Panc1 (cell line): ENCODE results near the gene DENND6B. TPM values are rescaled to one million over a fixed set of nuclear protein-coding genes. Genes with fewer than 3 reads are reported as not detected.

Source experiments
- ATAC-seq: fragments of 200-7000 bp; cut with Tn5 transposase; 2 replicates; pipeline ENCODE4 v1.9.1; 2020; ENCODE audit warnings: mild to moderate bottlenecking, moderate library complexity
- BruUV-seq: library from RNA; stranded (reverse); fragments of 400-500 nt; replicated peaks from 2 replicates; lab custom pipeline; 2021; lab: Mats Ljungman, UMichigan
- CTCF ChIA-PET: fragments of 300-600 bp; sonication (Branson Sonifier 250); formaldehyde crosslinking; loops from one replicate; lab custom pipeline; 2022; ENCODE audit warnings: antibody characterized with exemption; lab: Charles Lee
- POLR2A ChIA-PET: fragments of 300-600 bp; sonication (Branson Sonifier 250); formaldehyde crosslinking; loops from one replicate; lab custom pipeline; 2022; ENCODE audit warnings: antibody characterized with exemption; lab: Charles Lee
- DNase-seq: peaks from one replicate; pipeline ENCODE4 v3.0.0-alpha.2; 2010; ENCODE audit warnings: low read depth, low spot score
- H3K27ac ChIP-seq: 2 replicates; pipeline ENCODE4 v1.5.1; 2011; ENCODE audit warnings: mild to moderate bottlenecking, low read length, inconsistent platforms
- H3K27me3 ChIP-seq: fragments of 200-500 bp; sonication (Bioruptor generic); 2 replicates; pipeline ENCODE4 v1.6.0; 2014; ENCODE audit warnings: low read length, inconsistent platforms; ENCODE audit not compliant: control insufficient read depth, insufficient read depth
- H3K36me3 ChIP-seq: fragments of 200-500 bp; sonication (Bioruptor generic); 2 replicates; pipeline ENCODE4 v1.5.1; 2014; ENCODE audit warnings: inconsistent platforms, mild to moderate bottlenecking, low read length, moderate library complexity; ENCODE audit not compliant: control insufficient read depth, insufficient read depth
- H3K4me1 ChIP-seq: 2 replicates; pipeline ENCODE4 v1.5.1; 2011; ENCODE audit warnings: inconsistent platforms, mild to moderate bottlenecking, low read length, moderate library complexity; ENCODE audit not compliant: control insufficient read depth, insufficient read depth
- H3K4me3 ChIP-seq, 2 experiments: 2 replicates each; pipeline ENCODE4 v1.5.1; 2011 to 2012; ENCODE audit warnings: low read depth in 2 of 2, low read length in 2 of 2, mild to moderate bottlenecking in 2 of 2, inconsistent platforms in 1 of 2, moderate library complexity in 1 of 2
- H3K9me3 ChIP-seq: fragments of 200-500 bp; sonication (Bioruptor generic); 2 replicates; pipeline ENCODE4 v1.5.1; 2014; ENCODE audit warnings: low read depth, mild to moderate bottlenecking, inconsistent platforms, low read length, moderate library complexity; ENCODE audit not compliant: control insufficient read depth, insufficient read depth
- CTCF ChIP-seq: fragments of 450-650 bp; IDR thresholded peaks from 2 replicates; pipeline ENCODE4 v1.5.1; 2017; ENCODE audit warnings: mild to moderate bottlenecking
- POLR2AphosphoS5 ChIP-seq: IDR thresholded peaks from 2 replicates; pipeline ENCODE4 v1.6.1; 2012; ENCODE audit warnings: mild to moderate bottlenecking, low read depth, low read length, moderate library complexity
- SIN3A ChIP-seq: IDR thresholded peaks from 2 replicates; pipeline ENCODE4 v1.6.1; 2012; ENCODE audit warnings: low read depth, mild to moderate bottlenecking, low read length, moderate library complexity, borderline replicate concordance; ENCODE audit not compliant: insufficient read depth
- TCF7L2 ChIP-seq: IDR thresholded peaks from 2 replicates; pipeline ENCODE4 v1.6.1; 2011; ENCODE audit warnings: mild to moderate bottlenecking, low read depth, low read length, inconsistent platforms
- in situ Hi-C: cut with HindIII; loops from 2 replicates; pipeline ENCODE4 v1.10.0; 2016; ENCODE audit warnings: low sequenced_read_pairs, low pct_unique_long_range_greater_than_20kb
- intact Hi-C: fragments of 100-400 bp; cut with micrococcal nuclease; formaldehyde crosslinking; loops from one replicate; pipeline ENCODE4 v1.10.0; 2022; ENCODE audit not compliant: unreplicated experiment
- total RNA-seq: library from RNA; stranded (reverse); gene quantifications from one replicate; pipeline ENCODE4 v1.2.1, GENCODE V29; 2021; ENCODE audit not compliant: unreplicated experiment
- TF ChIP-seq, protein P1 (sequence below), 2 experiments: IDR thresholded peaks; 2 replicates each; pipeline ENCODE4 v1.6.1; 2011 to 2012; ENCODE audit warnings: low read depth in 2 of 2, control low read depth in 1 of 2, low read length in 1 of 2, mild to moderate bottlenecking in 1 of 2, moderate library complexity in 1 of 2; ENCODE audit not compliant: insufficient read depth in 1 of 2

The DENND6B gene
- total RNA-seq, 1 experiment from 2014 or later = 5.8 TPM

DNA sequence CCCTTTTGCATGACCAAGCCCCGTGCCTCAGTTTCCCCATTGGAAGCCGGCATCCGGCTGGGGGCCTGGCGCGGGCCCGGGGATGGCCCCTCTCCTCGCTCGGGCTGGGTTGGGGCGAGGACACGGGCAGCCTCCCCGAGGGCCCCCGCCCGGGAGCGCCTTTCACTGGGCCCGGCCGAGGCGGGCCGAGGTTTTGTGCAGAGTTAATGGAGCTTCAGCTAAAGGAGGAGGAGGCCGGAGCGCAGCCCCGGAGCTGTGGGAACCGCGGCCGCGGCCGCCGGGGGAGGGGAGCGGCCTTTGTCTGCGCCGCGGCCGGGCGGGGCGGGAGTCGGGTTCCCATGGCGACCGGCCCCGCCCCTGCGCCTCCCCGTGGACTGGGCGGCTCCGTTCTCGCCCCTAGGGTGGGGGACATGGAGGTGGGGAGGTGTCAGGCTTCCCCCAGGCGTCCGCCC lies 55.3 kb downstream of the DENND6B start:
- Histone ChIP-seq H3K36me3 (no peaks in the 10 kb centered on the region), H3K27me3 (no peaks in the 10 kb centered on the region), H3K4me1 (peaks cover 23% of the 10 kb centered on the region), H3K27ac (peak overlapping the region; percentile 70), H3K9me3 (no peaks in the 10 kb centered on the region), H3K4me3 (peak overlapping the region; percentile 56 to 59)
- intact Hi-C loops (loop anchor here (5.0 kb wide), 1 partner anchor 71 kb away; the partner anchor contains the start of gene PPP6R2), in situ Hi-C loops (no loop called here)
- ChIA-PET CTCF (interaction anchor here (0.6 to 0.9 kb wide), 4 partner anchors 8 to 225 kb away, joined by 3 to 10 read pairs (median 4); no protein-coding TSS in a partner anchor), POLR2A (interaction anchor here (0.5 to 0.6 kb wide), 2 partner anchors 21 to 52 kb away, joined by 8 to 9 read pairs; no protein-coding TSS in a partner anchor)
- no peak for TF ChIP-seq TCF7L2
- 0 out of 2 replicates have a peak, but pooled peaks have one; percentile 39 for TF ChIP-seq POLR2AphosphoS5
- TF ChIP-seq CTCF = no peak; the same call in 1 of the 2 replicates
- TF ChIP-seq, protein P1, sequence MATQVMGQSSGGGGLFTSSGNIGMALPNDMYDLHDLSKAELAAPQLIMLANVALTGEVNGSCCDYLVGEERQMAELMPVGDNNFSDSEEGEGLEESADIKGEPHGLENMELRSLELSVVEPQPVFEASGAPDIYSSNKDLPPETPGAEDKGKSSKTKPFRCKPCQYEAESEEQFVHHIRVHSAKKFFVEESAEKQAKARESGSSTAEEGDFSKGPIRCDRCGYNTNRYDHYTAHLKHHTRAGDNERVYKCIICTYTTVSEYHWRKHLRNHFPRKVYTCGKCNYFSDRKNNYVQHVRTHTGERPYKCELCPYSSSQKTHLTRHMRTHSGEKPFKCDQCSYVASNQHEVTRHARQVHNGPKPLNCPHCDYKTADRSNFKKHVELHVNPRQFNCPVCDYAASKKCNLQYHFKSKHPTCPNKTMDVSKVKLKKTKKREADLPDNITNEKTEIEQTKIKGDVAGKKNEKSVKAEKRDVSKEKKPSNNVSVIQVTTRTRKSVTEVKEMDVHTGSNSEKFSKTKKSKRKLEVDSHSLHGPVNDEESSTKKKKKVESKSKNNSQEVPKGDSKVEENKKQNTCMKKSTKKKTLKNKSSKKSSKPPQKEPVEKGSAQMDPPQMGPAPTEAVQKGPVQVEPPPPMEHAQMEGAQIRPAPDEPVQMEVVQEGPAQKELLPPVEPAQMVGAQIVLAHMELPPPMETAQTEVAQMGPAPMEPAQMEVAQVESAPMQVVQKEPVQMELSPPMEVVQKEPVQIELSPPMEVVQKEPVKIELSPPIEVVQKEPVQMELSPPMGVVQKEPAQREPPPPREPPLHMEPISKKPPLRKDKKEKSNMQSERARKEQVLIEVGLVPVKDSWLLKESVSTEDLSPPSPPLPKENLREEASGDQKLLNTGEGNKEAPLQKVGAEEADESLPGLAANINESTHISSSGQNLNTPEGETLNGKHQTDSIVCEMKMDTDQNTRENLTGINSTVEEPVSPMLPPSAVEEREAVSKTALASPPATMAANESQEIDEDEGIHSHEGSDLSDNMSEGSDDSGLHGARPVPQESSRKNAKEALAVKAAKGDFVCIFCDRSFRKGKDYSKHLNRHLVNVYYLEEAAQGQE (IDR thresholded peaks at IDR 0.05; ENCODE audit: insufficient read depth in 1 of 2, low read depth in 2 of 2, low read length in 1 of 2) = 0 out of 4 replicates have a peak, but pooled peaks of 1 of the 2 experiments have one; percentile 11
- no peak for TF ChIP-seq SIN3A
- peak; percentile 57 for ATAC-seq
- DNase-seq = no peak
- no TSS peak for BruUV-seq

GRCh38 chr22:50270666-50271394 lies 56.0 kb downstream of the DENND6B start:
- Histone ChIP-seq H3K36me3 (no peaks in the 10 kb centered on the region), H3K27ac (peak overlapping the region; percentile 70), H3K9me3 (no peaks in the 10 kb centered on the region), H3K4me1 (peaks cover 23% of the 10 kb centered on the region), H3K27me3 (no peaks in the 10 kb centered on the region), H3K4me3 (peak overlapping the region; percentile 56 to 59)
- no TSS peak for BruUV-seq
- ATAC-seq = peak; percentile 49
- CTCF ChIA-PET = interaction anchor here (0.6 kb wide), 2 partner anchors 33 to 224 kb away, joined by 5 to 10 read pairs; no protein-coding TSS in a partner anchor
- DNase-seq = no peak
- intact Hi-C loops (loop anchor here (5.0 kb wide), 1 partner anchor 71 kb away; the partner anchor contains the start of gene PPP6R2), in situ Hi-C loops (no loop called here)
- peak; percentile 75; the same call in 1 of the 2 replicates for TF ChIP-seq SIN3A
- TF ChIP-seq, protein P1 (IDR thresholded peaks at IDR 0.05; ENCODE audit: insufficient read depth in 1 of 2, low read depth in 2 of 2, low read length in 1 of 2) = peak; percentile 97 to 98
- TF ChIP-seq TCF7L2 = no peak
- POLR2A ChIA-PET = interaction anchor here (0.5 to 0.6 kb wide), 2 partner anchors 20 to 52 kb away, joined by 8 to 9 read pairs; no protein-coding TSS in a partner anchor
